ENCODE data around the gene ACSS2.

Gene ACSS2

DNA sequence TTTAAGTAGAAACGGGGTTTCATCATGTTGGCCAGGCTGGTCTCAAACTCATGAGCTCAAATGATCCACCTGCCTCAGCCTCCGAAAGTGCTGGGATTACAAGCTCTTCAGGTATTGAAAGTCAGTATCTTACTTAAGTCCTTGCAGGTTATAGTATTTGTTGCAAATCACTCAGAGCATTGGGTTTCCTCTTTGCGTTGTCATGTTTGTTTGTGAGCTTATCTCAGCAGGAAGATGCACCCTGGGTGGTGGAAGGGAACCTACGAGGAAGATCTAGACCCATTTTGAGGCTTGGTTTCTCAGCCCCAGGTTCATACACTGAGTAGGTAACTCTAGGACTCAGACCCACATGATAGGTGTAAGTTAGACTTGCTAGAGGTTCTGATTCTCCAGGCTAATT, 97.8 kb downstream of the ACSS2 start:
- no peak overlapping the region for H3K4me3 Mint-ChIP-seq

GRCh38 chr20:34976286-34976685, 99.9 kb downstream of the ACSS2 start:
- Mint-ChIP-seq H3K27ac (no peak overlapping the region), H3K27me3 (ENCODE audit: low read depth, poor library complexity) (peaks cover 20% of the 10 kb centered on the region), H3K4me3 (no peak overlapping the region)

More for the DNA sequence above, 97.8 kb downstream of the ACSS2 start:
- DNase-seq: no peak
- Mint-ChIP-seq H3K9me3 (no peaks in the 10 kb centered on the region), H3K27me3 (ENCODE audit: low read depth, poor library complexity) (peaks cover 20% of the 10 kb centered on the region), H3K4me1 (peaks cover 41% of the 10 kb centered on the region), H3K36me3 (ENCODE audit: low read depth) (no peaks in the 10 kb centered on the region), H3K27ac (no peak overlapping the region)
- TF ChIP-seq CTCF (IDR thresholded peaks at IDR 0.05): no peak

More at GRCh38 chr20:34976286-34976685, 99.9 kb downstream of the ACSS2 start:
- H3K4me1 Mint-ChIP-seq: peaks cover 41% of the 10 kb centered on the region
- no peak for DNase-seq
- TF ChIP-seq CTCF (IDR thresholded peaks at IDR 0.05): no peak
- H3K36me3 Mint-ChIP-seq (ENCODE audit: low read depth): no peaks in the 10 kb centered on the region
- no peaks in the 10 kb centered on the region for H3K9me3 Mint-ChIP-seq
